Heart left ventricle (tissue), 13 donors: ENCODE measurements around the gene MICAL2.

Experiments
- POLR2A ChIP-seq, 2 donors: fragments of 450-650 bp; IDR thresholded peaks; one replicate each; pipeline ENCODE4 v1.6.1; 2017; ENCODE audit warnings: antibody characterized with exemption in 2 of 2, mild to moderate bottlenecking in 2 of 2, moderate library complexity in 2 of 2
- TF ChIP-seq, protein P1 (sequence below), 12 donors: fragments of 200-600 bp; sonication (generic) in 4 of 12; IDR thresholded peaks; one replicate each; pipeline versions ENCODE4 v1.5.0 to v1.8.0; 2018 to 2022; ENCODE audit warnings: antibody characterized with exemption in 12 of 12, mild to moderate bottlenecking in 5 of 12
- donor health status: ischemic (EF 13 %, LVEDD 7.1; RV severe dilation, severe dysfunction).
- donor health status: DM: no; HTN: yes; CAD: no.
- donor health status: DM: no; HTN: no; CAD: no.
- donor health status: ischemic (EF 25% LVEDD 6.9; RV normal size, moderate dysfunction).
- donor health status: ischemic (EF 25% LVEDD 5.7; RV mildly dilated, moderate dysfunction).
- donor health status: ischemic (EF 35%, LVEDD 5.7; RV mildly dilated, moderate dysfunction).
- donor health status: nonischemic (EF 11% LVEDD 7.7; RV severe dilation, severe dysfunction).
- donor health status: DM: yes; HTN: yes; CAD: no.
- donor health status: PGD.
- donor health status: ischemic (EF 29% LVEDD 5.4; RV normal size, mild dysfunction).
- donor health status: nonischemic (EF 23%, LVEDD 6.1; RV moderate dilation, normal function).

DNA sequence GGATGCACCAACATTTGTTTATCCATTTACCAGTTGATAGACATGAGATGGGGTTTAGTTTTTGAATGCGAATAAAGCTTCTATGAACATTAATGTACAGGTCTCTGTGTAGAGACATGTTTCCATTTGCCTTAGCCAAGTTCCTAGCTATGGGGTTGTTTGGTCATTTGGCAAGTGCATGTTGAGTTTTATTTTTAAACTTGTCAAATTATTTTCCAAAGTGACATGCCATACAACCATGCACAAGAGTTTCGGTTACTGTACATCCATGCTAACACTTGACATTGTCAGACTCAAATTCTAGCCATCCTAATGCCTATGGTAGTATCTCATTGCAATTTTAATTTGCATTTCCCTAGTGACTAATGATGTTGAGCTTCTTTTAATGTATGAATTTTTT, 196.4 kb downstream of the MICAL2 start:
- TF ChIP-seq, protein P1, sequence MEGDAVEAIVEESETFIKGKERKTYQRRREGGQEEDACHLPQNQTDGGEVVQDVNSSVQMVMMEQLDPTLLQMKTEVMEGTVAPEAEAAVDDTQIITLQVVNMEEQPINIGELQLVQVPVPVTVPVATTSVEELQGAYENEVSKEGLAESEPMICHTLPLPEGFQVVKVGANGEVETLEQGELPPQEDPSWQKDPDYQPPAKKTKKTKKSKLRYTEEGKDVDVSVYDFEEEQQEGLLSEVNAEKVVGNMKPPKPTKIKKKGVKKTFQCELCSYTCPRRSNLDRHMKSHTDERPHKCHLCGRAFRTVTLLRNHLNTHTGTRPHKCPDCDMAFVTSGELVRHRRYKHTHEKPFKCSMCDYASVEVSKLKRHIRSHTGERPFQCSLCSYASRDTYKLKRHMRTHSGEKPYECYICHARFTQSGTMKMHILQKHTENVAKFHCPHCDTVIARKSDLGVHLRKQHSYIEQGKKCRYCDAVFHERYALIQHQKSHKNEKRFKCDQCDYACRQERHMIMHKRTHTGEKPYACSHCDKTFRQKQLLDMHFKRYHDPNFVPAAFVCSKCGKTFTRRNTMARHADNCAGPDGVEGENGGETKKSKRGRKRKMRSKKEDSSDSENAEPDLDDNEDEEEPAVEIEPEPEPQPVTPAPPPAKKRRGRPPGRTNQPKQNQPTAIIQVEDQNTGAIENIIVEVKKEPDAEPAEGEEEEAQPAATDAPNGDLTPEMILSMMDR (IDR thresholded peaks at IDR 0.05): no peak
- TF ChIP-seq POLR2A (IDR thresholded peaks at IDR 0.05): no peak
